CD4-positive, CD25-positive, alpha-beta regulatory T cell (primary cell): ENCODE data around the gene GAST. TPM values are rescaled to one million over a fixed set of nuclear protein-coding genes. Genes with fewer than 3 reads are reported as not detected.
A peak's percentile ranks its signal among the peaks of the same experiment; 100 is the strongest.

ENCODE experiments used
- ATAC-seq, 2 donors: fragments of 150-1000 bp; cut with Tn5 transposase; one replicate each; pipeline ENCODE4 v1.10.0; 2021; ENCODE audit warnings: low read depth in 2 of 2, moderate number of reproducible peaks in 2 of 2, moderate library complexity in 1 of 2
- DNase-seq, 3 donors: peaks; one replicate each; pipeline versions ENCODE4 v3.0.0 to v3.0.0-alpha.2; 2012 to 2022; ENCODE audit warnings: mixed read lengths in 1 of 3
- H3K27ac ChIP-seq: one replicate; pipeline ENCODE4 v1.7.0; 2013; ENCODE audit warnings: mild to moderate bottlenecking, low read length; ENCODE audit not compliant: insufficient read depth, poor library complexity, severe bottlenecking
- H3K27me3 ChIP-seq: one replicate; pipeline ENCODE4 v1.7.0; 2013; ENCODE audit warnings: low read length; ENCODE audit not compliant: control insufficient read depth, insufficient read depth
- H3K36me3 ChIP-seq: one replicate; pipeline ENCODE4 v1.7.0; 2013; ENCODE audit warnings: mild to moderate bottlenecking, low read length, moderate library complexity; ENCODE audit not compliant: control insufficient read depth, insufficient read depth
- H3K4me1 ChIP-seq: 2 replicates; pipeline ENCODE4 v1.7.0; 2013; ENCODE audit warnings: mild to moderate bottlenecking, low read length; ENCODE audit not compliant: insufficient read depth, control insufficient read depth, poor library complexity, severe bottlenecking
- H3K4me3 ChIP-seq: one replicate; pipeline ENCODE4 v1.7.0; 2013; ENCODE audit warnings: low read depth, mild to moderate bottlenecking, low read length, moderate library complexity
- H3K9me3 ChIP-seq, 2 experiments: 1 replicate in 1 of 2; 2 replicates in 1 of 2; pipeline ENCODE4 v1.7.0; 2013; ENCODE audit warnings: low read length in 2 of 2, mild to moderate bottlenecking in 1 of 2, moderate library complexity in 1 of 2; ENCODE audit not compliant: control insufficient read depth in 2 of 2
- H3K27ac Mint-ChIP-seq, 3 donors: one replicate each; pipeline ENCODE4 v1.8.0; 2020 to 2022; ENCODE audit warnings: mild to moderate bottlenecking in 3 of 3, mixed read lengths in 3 of 3, moderate library complexity in 2 of 3
- H3K27me3 Mint-ChIP-seq: one replicate; pipeline ENCODE4 v1.8.0; 2022; ENCODE audit warnings: mild to moderate bottlenecking, mixed read lengths
- H3K36me3 Mint-ChIP-seq: one replicate; pipeline ENCODE4 v1.8.0; 2020; ENCODE audit warnings: mixed read lengths
- H3K4me1 Mint-ChIP-seq, 4 donors: one replicate each; pipeline ENCODE4 v1.8.0; 2020 to 2022; ENCODE audit warnings: mixed read lengths in 4 of 4, mild to moderate bottlenecking in 1 of 4
- H3K4me3 Mint-ChIP-seq, 4 donors: one replicate each; pipeline ENCODE4 v1.8.0; 2020 to 2022; ENCODE audit warnings: mild to moderate bottlenecking in 4 of 4, mixed read lengths in 4 of 4, moderate library complexity in 3 of 4
- H3K9me3 Mint-ChIP-seq, 7 donors: one replicate each; pipeline ENCODE4 v1.8.0; 2020 to 2022; ENCODE audit warnings: mixed read lengths in 7 of 7, mild to moderate bottlenecking in 3 of 7, moderate library complexity in 2 of 7
- polyA plus RNA-seq, 4 donors: library from polyadenylated mRNA; unstranded; fragments of 300-500 nt; fragmentation: Illumina TruSeq; gene quantifications; one replicate each; pipeline ENCODE4 v1.2.3, GENCODE V29; 2021
- total RNA-seq: library from RNA; stranded (reverse); gene quantifications from one replicate; pipeline ENCODE4 v1.2.3, GENCODE V29; 2022

The GAST gene
- total and polyA plus RNA-seq, 5 donors from 2014 or later: not detected

- H3K4me3 ChIP-seq: no peak overlapping the region
- no peaks in the 10 kb centered on the region for H3K9me3 ChIP-seq
- H3K36me3 Mint-ChIP-seq: no peaks in the 10 kb centered on the region
- H3K27me3 Mint-ChIP-seq: peaks cover 21% of the 10 kb centered on the region
- no peaks in the 10 kb centered on the region for H3K4me1 ChIP-seq
- no peaks in the 10 kb centered on the region for H3K9me3 Mint-ChIP-seq
- no peak overlapping the region for H3K4me3 Mint-ChIP-seq
- ATAC-seq (no peak), DNase-seq (no peak)
- H3K27ac Mint-ChIP-seq: no peak overlapping the region
- H3K4me1 Mint-ChIP-seq: no peaks in the 10 kb centered on the region
- H3K27me3 ChIP-seq: no peaks in the 10 kb centered on the region
- H3K36me3 ChIP-seq: no peaks in the 10 kb centered on the region
- H3K27ac ChIP-seq: no peak overlapping the region
Observed at GRCh38 chr17:41723801-41724475, 11.8 kb downstream of the GAST start.

GRCh38 chr17:41724476-41725050, 12.4 kb downstream of the GAST start:
- H3K9me3 ChIP-seq: no peaks in the 10 kb centered on the region

GRCh38 chr17:41725134-41725533, 13.0 kb downstream of the GAST start:
- no peak for DNase-seq
- Histone ChIP-seq H3K4me1 (no peaks in the 10 kb centered on the region), H3K9me3 (no peaks in the 10 kb centered on the region), H3K36me3 (no peaks in the 10 kb centered on the region), H3K4me3 (no peak overlapping the region), H3K27me3 (no peaks in the 10 kb centered on the region), H3K27ac (no peak overlapping the region)
- Mint-ChIP-seq H3K27ac (peak overlapping the region in 2 of 3 donors; percentile 57 to 63), H3K36me3 (no peaks in the 10 kb centered on the region), H3K9me3 (no peaks in the 10 kb centered on the region), H3K27me3 (peaks cover 21% of the 10 kb centered on the region), H3K4me1 (no peaks in the 10 kb centered on the region), H3K4me3 (no peak overlapping the region)
- no peak for ATAC-seq

More at GRCh38 chr17:41724476-41725050, 12.4 kb downstream of the GAST start:
- Mint-ChIP-seq H3K4me1 (no peaks in the 10 kb centered on the region), H3K4me3 (no peak overlapping the region), H3K27me3 (peaks cover 21% of the 10 kb centered on the region), H3K36me3 (no peaks in the 10 kb centered on the region), H3K9me3 (no peaks in the 10 kb centered on the region), H3K27ac (no peak overlapping the region)
- DNase-seq: no peak
- no peaks in the 10 kb centered on the region for H3K27me3 ChIP-seq
- H3K36me3 ChIP-seq: no peaks in the 10 kb centered on the region
- H3K4me1 ChIP-seq: no peaks in the 10 kb centered on the region
- H3K27ac ChIP-seq: no peak overlapping the region
- ATAC-seq: no peak
- H3K4me3 ChIP-seq: no peak overlapping the region

GRCh38 chr17:41728056-41728455, 15.9 kb downstream of the GAST start:
- no peak for ATAC-seq
- peaks cover 47% of the 10 kb centered on the region for H3K27me3 Mint-ChIP-seq
- no peaks in the 10 kb centered on the region for H3K27me3 ChIP-seq
- no peaks in the 10 kb centered on the region for H3K4me1 ChIP-seq
- no peak overlapping the region for H3K27ac Mint-ChIP-seq
- DNase-seq: no peak
- H3K4me1 Mint-ChIP-seq: peaks cover 0 to 12% (median 0%) of the 10 kb centered on the region in 4 donors
- no peak overlapping the region for H3K27ac ChIP-seq
- no peak overlapping the region for H3K4me3 ChIP-seq
- H3K36me3 ChIP-seq: no peaks in the 10 kb centered on the region
- H3K36me3 Mint-ChIP-seq: no peaks in the 10 kb centered on the region
- H3K9me3 ChIP-seq: no peaks in the 10 kb centered on the region
- H3K9me3 Mint-ChIP-seq: peaks cover 0 to 2% (median 0%) of the 10 kb centered on the region in 7 donors
- no peak overlapping the region for H3K4me3 Mint-ChIP-seq

- H3K27me3 Mint-ChIP-seq: peaks cover 52% of the 10 kb centered on the region
Observed at GRCh38 chr17:41730479-41730878, 18.3 kb downstream of the GAST start.

GRCh38 chr17:41731836-41732235, 19.7 kb downstream of the GAST start:
- DNase-seq (no peak), ATAC-seq (no peak)
- peaks cover 65% of the 10 kb centered on the region for H3K27me3 Mint-ChIP-seq
- H3K36me3 ChIP-seq: no peaks in the 10 kb centered on the region
- H3K36me3 Mint-ChIP-seq: no peaks in the 10 kb centered on the region
- H3K9me3 ChIP-seq: no peaks in the 10 kb centered on the region
- H3K27me3 ChIP-seq: peaks cover 7% of the 10 kb centered on the region
- no peak overlapping the region for H3K4me3 Mint-ChIP-seq
- H3K27ac Mint-ChIP-seq: no peak overlapping the region
- no peak overlapping the region for H3K4me3 ChIP-seq
- H3K27ac ChIP-seq: no peak overlapping the region
- H3K9me3 Mint-ChIP-seq: peaks cover 0 to 3% (median 0%) of the 10 kb centered on the region in 7 donors
- H3K4me1 ChIP-seq: peaks cover 15% of the 10 kb centered on the region
- H3K4me1 Mint-ChIP-seq: peaks cover 0 to 12% (median 4%) of the 10 kb centered on the region in 4 donors

More at GRCh38 chr17:41730479-41730878, 18.3 kb downstream of the GAST start:
- Histone ChIP-seq H3K4me3 (no peak overlapping the region), H3K36me3 (no peaks in the 10 kb centered on the region), H3K4me1 (peaks cover 15% of the 10 kb centered on the region), H3K27ac (no peak overlapping the region), H3K9me3 (no peaks in the 10 kb centered on the region), H3K27me3 (peaks cover 2% of the 10 kb centered on the region)
- Mint-ChIP-seq H3K36me3 (no peaks in the 10 kb centered on the region), H3K4me1 (peaks cover 0 to 12% (median 4%) of the 10 kb centered on the region in 4 donors), H3K27ac (no peak overlapping the region), H3K4me3 (no peak overlapping the region), H3K9me3 (peaks cover 0 to 2% (median 0%) of the 10 kb centered on the region in 7 donors)
- DNase-seq: no peak
- ATAC-seq: no peak

GRCh38 chr17:41733348-41734138, 21.4 kb downstream of the GAST start:
- Histone ChIP-seq H3K4me3 (no peak overlapping the region), H3K4me1 (peaks cover 15% of the 10 kb centered on the region), H3K36me3 (no peaks in the 10 kb centered on the region), H3K9me3 (no peaks in the 10 kb centered on the region), H3K27ac (no peak overlapping the region), H3K27me3 (peaks cover 9% of the 10 kb centered on the region)
- ATAC-seq: no peak
- H3K27ac Mint-ChIP-seq: peak overlapping the region in 1 of 3 donors; percentile 77
- DNase-seq: no peak
- peak overlapping the region in 2 of 4 donors; percentile 66 to 84 for H3K4me3 Mint-ChIP-seq
- H3K9me3 Mint-ChIP-seq: peaks cover 0 to 3% (median 0%) of the 10 kb centered on the region in 7 donors
- H3K27me3 Mint-ChIP-seq: peaks cover 67% of the 10 kb centered on the region
- peaks cover 0 to 22% (median 9%) of the 10 kb centered on the region in 4 donors for H3K4me1 Mint-ChIP-seq
- no peaks in the 10 kb centered on the region for H3K36me3 Mint-ChIP-seq
